ENCODE data around the gene NOS1. TPM values are rescaled to one million over a fixed set of nuclear protein-coding genes. Genes with fewer than 3 reads are reported as not detected.
"Not testable (repeated sequence)": the region's sequence is repeated elsewhere in the genome, so short reads cannot be mapped to it uniquely, and the experiment has no call there.

Gene NOS1
- total RNA-seq, 1 experiment from 2014 or later = not detected

GRCh38 chr12:117404203-117404853, 42.9 kb upstream of the NOS1 start:
- Mint-ChIP-seq H3K4me3 (ENCODE audit: unreplicated experiment) (no peak overlapping the region), H3K4me1 (ENCODE audit: insufficient read depth, unreplicated experiment) (no peaks in the 10 kb centered on the region), H3K27ac (ENCODE audit: low read depth, unreplicated experiment) (no peak overlapping the region), H3K27me3 (ENCODE audit: insufficient read depth, unreplicated experiment) (no peaks in the 10 kb centered on the region), H3K9me3 (ENCODE audit: unreplicated experiment) (peaks cover 7% of the 10 kb centered on the region), H3K36me3 (ENCODE audit: insufficient read depth, unreplicated experiment) (no peaks in the 10 kb centered on the region)
- no peak for TF ChIP-seq CTCF (IDR thresholded peaks at IDR 0.05; ENCODE audit: unreplicated experiment)
- intact Hi-C loops (cut with micrococcal nuclease) = no loop called here
- DNase-seq (ENCODE audit: unreplicated experiment) = no peak
- BruUV-seq (replicated peaks) = no TSS peak
- CTCF ChIA-PET = interaction anchor here (0.7 kb wide), 1 partner anchor 27 kb away, joined by 3 read pairs; no protein-coding TSS in a partner anchor
- POLR2A ChIA-PET = interaction anchor here (1.2 kb wide), 1 partner anchor 11 kb away, joined by 3 read pairs; no protein-coding TSS in a partner anchor

GRCh38 chr12:117403586-117404139, 42.2 kb upstream of the NOS1 start:
- H3K4me1 Mint-ChIP-seq (ENCODE audit: insufficient read depth, unreplicated experiment) = no peaks in the 10 kb centered on the region
- no peak for DNase-seq (ENCODE audit: unreplicated experiment)
- H3K36me3 Mint-ChIP-seq (ENCODE audit: insufficient read depth, unreplicated experiment) = no peaks in the 10 kb centered on the region
- CTCF ChIA-PET = interaction anchor here (0.7 to 1.3 kb wide), 2 partner anchors 434 to 452 kb away, joined by 3 read pairs; no protein-coding TSS in a partner anchor
- H3K27ac Mint-ChIP-seq (ENCODE audit: low read depth, unreplicated experiment) = no peak overlapping the region
- POLR2A ChIA-PET = interaction anchor here (0.6 kb wide), 1 partner anchor 731 kb away, joined by 3 read pairs; no protein-coding TSS in a partner anchor
- TF ChIP-seq CTCF (IDR thresholded peaks at IDR 0.05; ENCODE audit: unreplicated experiment) = no peak
- peaks cover 7% of the 10 kb centered on the region for H3K9me3 Mint-ChIP-seq (ENCODE audit: unreplicated experiment)
- no TSS peak for BruUV-seq (replicated peaks)
- intact Hi-C loops (cut with micrococcal nuclease) = no loop called here
- H3K4me3 Mint-ChIP-seq (ENCODE audit: unreplicated experiment) = no peak overlapping the region
- no peaks in the 10 kb centered on the region for H3K27me3 Mint-ChIP-seq (ENCODE audit: insufficient read depth, unreplicated experiment)

GRCh38 chr12:117402363-117402762, 40.9 kb upstream of the NOS1 start:
- POLR2A ChIA-PET = no interaction called here
- Mint-ChIP-seq H3K4me1 (ENCODE audit: insufficient read depth, unreplicated experiment) (no peaks in the 10 kb centered on the region), H3K36me3 (ENCODE audit: insufficient read depth, unreplicated experiment) (no peaks in the 10 kb centered on the region), H3K4me3 (ENCODE audit: unreplicated experiment) (no peak overlapping the region), H3K27ac (ENCODE audit: low read depth, unreplicated experiment) (no peak overlapping the region), H3K27me3 (ENCODE audit: insufficient read depth, unreplicated experiment) (no peaks in the 10 kb centered on the region), H3K9me3 (ENCODE audit: unreplicated experiment) (peaks cover 7% of the 10 kb centered on the region)
- no peak for TF ChIP-seq CTCF (IDR thresholded peaks at IDR 0.05; ENCODE audit: unreplicated experiment)
- intact Hi-C loops (cut with micrococcal nuclease) = no loop called here
- no TSS peak for BruUV-seq (replicated peaks)
- no peak for DNase-seq (ENCODE audit: unreplicated experiment)
- CTCF ChIA-PET = interaction anchor here (1.3 to 1.5 kb wide), 2 partner anchors 35 to 435 kb away, joined by 3 read pairs; no protein-coding TSS in a partner anchor

- H3K9me3 Mint-ChIP-seq (ENCODE audit: unreplicated experiment) = peaks cover 22% of the 10 kb centered on the region
- TF ChIP-seq CTCF (IDR thresholded peaks at IDR 0.05; ENCODE audit: unreplicated experiment) = no peak
- BruUV-seq (replicated peaks) = no TSS peak
- no peaks in the 10 kb centered on the region for H3K27me3 Mint-ChIP-seq (ENCODE audit: insufficient read depth, unreplicated experiment)
- H3K27ac Mint-ChIP-seq (ENCODE audit: low read depth, unreplicated experiment) = no peak overlapping the region
- POLR2A ChIA-PET = interaction anchor here (0.8 kb wide), 1 partner anchor 10 kb away, joined by 3 read pairs; no protein-coding TSS in a partner anchor
- no peak for DNase-seq (ENCODE audit: unreplicated experiment)
- no peak overlapping the region for H3K4me3 Mint-ChIP-seq (ENCODE audit: unreplicated experiment)
- no peaks in the 10 kb centered on the region for H3K4me1 Mint-ChIP-seq (ENCODE audit: insufficient read depth, unreplicated experiment)
- intact Hi-C loops (cut with micrococcal nuclease) = no loop called here
- CTCF ChIA-PET = no interaction called here
- no peaks in the 10 kb centered on the region for H3K36me3 Mint-ChIP-seq (ENCODE audit: insufficient read depth, unreplicated experiment)
These were observed 39.5 kb upstream of the NOS1 start for GRCh38 chr12:117400912-117401311.

- H3K27ac Mint-ChIP-seq (ENCODE audit: low read depth, unreplicated experiment); H3K27me3 Mint-ChIP-seq (ENCODE audit: insufficient read depth, unreplicated experiment); H3K4me1 Mint-ChIP-seq (ENCODE audit: insufficient read depth, unreplicated experiment); POLR2A ChIA-PET; H3K4me3 Mint-ChIP-seq (ENCODE audit: unreplicated experiment); CTCF ChIA-PET; BruUV-seq (replicated peaks); intact Hi-C loops (cut with micrococcal nuclease); H3K36me3 Mint-ChIP-seq (ENCODE audit: insufficient read depth, unreplicated experiment); DNase-seq (ENCODE audit: unreplicated experiment): not testable (repeated sequence)
- H3K9me3 Mint-ChIP-seq (ENCODE audit: unreplicated experiment) = peaks cover 31% of the 10 kb centered on the region
These were observed 37.1 kb upstream of the NOS1 start for GRCh38 chr12:117398482-117398881.
